OCI-LY1 (cell line): ENCODE measurements around the gene SLMAP.

ENCODE experiments used
- CTCF ChIP-seq: fragments of 200-600 bp; sonication (generic), shearing (Covaris generic); IDR thresholded peaks from 2 replicates; pipeline ENCODE4 v1.5.1; 2017; ENCODE audit warnings: mild to moderate bottlenecking, antibody characterized with exemption, low read length, moderate library complexity, mixed read lengths
- EZH2 ChIP-seq: fragments of 200-600 bp; sonication (generic), shearing (Covaris generic); IDR thresholded peaks from 2 replicates; pipeline ENCODE4 v1.8.0; 2017; ENCODE audit warnings: borderline replicate concordance, mixed run types, mild to moderate bottlenecking, antibody characterized with exemption, low read length, moderate library complexity, mixed read lengths

GRCh38 chr3:57778494-57778893, 22.4 kb downstream of the SLMAP start:
- no peak for TF ChIP-seq CTCF
- TF ChIP-seq EZH2 = no peak
